T-helper 9 cell (primary cell): ENCODE results near the gene UGT2A1.

Experiments
- DNase-seq: peaks from one replicate; pipeline ENCODE4 v3.0.0-alpha.2; 2020

Gene UGT2A1

GRCh38 chr4:69584135-69584534 lies 68.9 kb downstream of the UGT2A1 start:
- DNase-seq = no peak

- no peak for DNase-seq
Measured at GRCh38 chr4:69583543-69583942, 69.5 kb downstream of the UGT2A1 start.

- no peak for DNase-seq
Measured at GRCh38 chr4:69577245-69577644, 75.8 kb downstream of the UGT2A1 start.

- no peak for DNase-seq
Measured at GRCh38 chr4:69576251-69576877, 76.7 kb downstream of the UGT2A1 start.

GRCh38 chr4:69568787-69569186 lies 84.3 kb downstream of the UGT2A1 start:
- DNase-seq = no peak

- DNase-seq = no peak
Measured at GRCh38 chr4:69563424-69563823, 89.6 kb downstream of the UGT2A1 start.

GRCh38 chr4:69549651-69550050 lies 103.4 kb downstream of the UGT2A1 start:
- DNase-seq = no peak

GRCh38 chr4:69546134-69546765 lies 106.8 kb downstream of the UGT2A1 start:
- DNase-seq = no peak
